HG03060 (cell line): Measurements from ENCODE around the gene TMEM250.

Source experiments
- ATAC-seq: cut with Tn5 transposase; IDR thresholded peaks from one replicate; pipeline ENCODE4 v1.9.1; 2021; ENCODE audit warnings: low read depth, moderate number of reproducible peaks; ENCODE audit not compliant: unreplicated experiment

TMEM250 gene

GRCh38 chr9:136147890-136148714, 29.4 kb upstream of the TMEM250 start:
- no peak for ATAC-seq

- ATAC-seq = no peak
These were observed 28.6 kb upstream of the TMEM250 start for GRCh38 chr9:136147038-136147889.

GRCh38 chr9:136146126-136147037, 27.7 kb upstream of the TMEM250 start:
- ATAC-seq = no peak

- no peak for ATAC-seq
These were observed 26.9 kb upstream of the TMEM250 start for GRCh38 chr9:136145580-136145979.

GRCh38 chr9:136144450-136144849, 25.8 kb upstream of the TMEM250 start:
- no peak for ATAC-seq

- no peak for ATAC-seq
These were observed 24.7 kb upstream of the TMEM250 start for GRCh38 chr9:136143215-136144001.

- no peak for ATAC-seq
These were observed 24.2 kb upstream of the TMEM250 start for GRCh38 chr9:136142859-136143214.

GRCh38 chr9:136142414-136142796, 23.7 kb upstream of the TMEM250 start:
- no peak for ATAC-seq

GRCh38 chr9:136141682-136142413, 23.2 kb upstream of the TMEM250 start:
- no peak for ATAC-seq

- ATAC-seq = no peak
These were observed 22.3 kb upstream of the TMEM250 start for GRCh38 chr9:136140966-136141365.

- ATAC-seq = no peak
These were observed 21.4 kb upstream of the TMEM250 start for GRCh38 chr9:136140046-136140445.

- no peak for ATAC-seq
These were observed 19.9 kb upstream of the TMEM250 start for GRCh38 chr9:136138566-136138965.

- no peak for ATAC-seq
These were observed 18.9 kb upstream of the TMEM250 start for GRCh38 chr9:136137321-136138265.

GRCh38 chr9:136136127-136136925, 17.7 kb upstream of the TMEM250 start:
- no peak for ATAC-seq

- no peak for ATAC-seq
These were observed 16.9 kb upstream of the TMEM250 start for GRCh38 chr9:136135326-136136126.

- ATAC-seq = no peak
These were observed 15.3 kb upstream of the TMEM250 start for GRCh38 chr9:136133959-136134484.
